ENCODE results near the gene SLC17A9.

GRCh38 chr20:62913043-62913630 is 39.4 kb upstream of the SLC17A9 start:
- no peak for TF ChIP-seq CTCF (IDR thresholded peaks at IDR 0.05)
- no peak for TF ChIP-seq ZFX (IDR thresholded peaks at IDR 0.05; ENCODE audit: borderline replicate concordance)
